OCI-LY7 (cell line): ENCODE results near the gene SOD3. TPM values are rescaled to one million over a fixed set of nuclear protein-coding genes. Genes with fewer than 3 reads are reported as not detected.

Experiments
- BruUV-seq: library from RNA; stranded (reverse); fragments of 400-500 nt; replicated peaks from 2 replicates; lab custom pipeline; 2021; lab: Mats Ljungman, UMichigan
- CTCF ChIA-PET: fragments of 300-600 bp; sonication (Branson Sonifier 250); formaldehyde crosslinking; loops from one replicate; lab custom pipeline; 2022; ENCODE audit warnings: antibody characterized with exemption; ENCODE audit not compliant: unreplicated experiment; lab: Charles Lee
- POLR2A ChIA-PET: fragments of 300-600 bp; sonication (Branson Sonifier 250); formaldehyde crosslinking; loops from one replicate; lab custom pipeline; 2022; ENCODE audit warnings: antibody characterized with exemption; lab: Charles Lee
- DNase-seq: peaks from one replicate; pipeline ENCODE4 v3.0.0-alpha.2; 2015; ENCODE audit warnings: low spot score
- H2AFZ ChIP-seq: fragments of 200-600 bp; sonication (generic), shearing (Covaris generic); 2 replicates; pipeline ENCODE4 v1.6.1; 2014; ENCODE audit warnings: mild to moderate bottlenecking, antibody characterized with exemption, low read length, moderate library complexity
- H3K27ac ChIP-seq: fragments of 200-600 bp; sonication (generic); 2 replicates; pipeline ENCODE4 v1.5.1; 2014; ENCODE audit warnings: mixed run types, low read depth, mild to moderate bottlenecking, moderate library complexity, low read length, inconsistent platforms; ENCODE audit not compliant: poor library complexity, severe bottlenecking
- H3K36me3 ChIP-seq: fragments of 200-600 bp; sonication (generic); 2 replicates; pipeline ENCODE4 v1.6.1; 2014; ENCODE audit warnings: mild to moderate bottlenecking, antibody characterized with exemption, low read length, moderate library complexity, mixed read lengths; ENCODE audit not compliant: insufficient read depth
- H3K4me1 ChIP-seq: fragments of 200-600 bp; sonication (generic); 2 replicates; pipeline ENCODE4 v1.5.1; 2014; ENCODE audit warnings: mild to moderate bottlenecking, low read length; ENCODE audit not compliant: insufficient read depth, poor library complexity, severe bottlenecking
- H3K4me2 ChIP-seq: fragments of 200-600 bp; sonication (generic); 2 replicates; pipeline ENCODE4 v1.6.1; 2014; ENCODE audit warnings: mild to moderate bottlenecking, low read length
- H3K4me3 ChIP-seq: fragments of 200-600 bp; sonication (generic); 2 replicates; pipeline ENCODE4 v1.5.1; 2014; ENCODE audit warnings: mild to moderate bottlenecking, low read depth, low read length; ENCODE audit not compliant: poor library complexity, severe bottlenecking
- H3K79me2 ChIP-seq: fragments of 200-600 bp; sonication (generic); 2 replicates; pipeline ENCODE4 v1.6.1; 2016; ENCODE audit warnings: low read depth, mild to moderate bottlenecking, low read length, moderate library complexity, mixed read lengths; ENCODE audit not compliant: insufficient read depth
- H3K9me2 ChIP-seq: fragments of 200-600 bp; sonication (generic); 2 replicates; pipeline ENCODE4 v1.6.1; 2016; ENCODE audit warnings: mild to moderate bottlenecking, low read length, mixed read lengths; ENCODE audit not compliant: insufficient read depth
- H3K9me3 ChIP-seq: fragments of 200-600 bp; sonication (generic); 2 replicates; pipeline ENCODE4 v1.6.1; 2014; ENCODE audit warnings: mild to moderate bottlenecking, mixed run types, low read length, mixed read lengths
- H4K20me1 ChIP-seq: fragments of 200-600 bp; sonication (generic); 2 replicates; pipeline ENCODE4 v1.6.1; 2014; ENCODE audit warnings: mild to moderate bottlenecking, antibody characterized with exemption, low read length, moderate library complexity, mixed read lengths; ENCODE audit not compliant: insufficient read depth
- CTCF ChIP-seq: fragments of 200-600 bp; sonication (generic); conservative IDR thresholded peaks from 2 replicates; pipeline ENCODE4 v1.5.1; 2014; ENCODE audit warnings: mild to moderate bottlenecking, antibody characterized with exemption, low read length, moderate library complexity, mixed read lengths
- EZH2phosphoT487 ChIP-seq: fragments of 200-600 bp; sonication (generic); IDR thresholded peaks from 2 replicates; pipeline ENCODE4 v1.6.1; 2018; ENCODE audit warnings: low read depth, borderline replicate concordance, mild to moderate bottlenecking, mixed run types, antibody characterized with exemption, low read length, moderate library complexity, mixed read lengths
- intact Hi-C: fragments of 100-400 bp; cut with micrococcal nuclease; formaldehyde crosslinking; loops from one replicate; pipeline ENCODE4 v1.10.0; 2022; ENCODE audit not compliant: unreplicated experiment
- total RNA-seq, 2 experiments: library from RNA; depleted of rRNA in 1 of 2; stranded (reverse); fragments of >200 nt in 1 of 2; shearing (Covaris generic) in 1 of 2; gene quantifications; 2 replicates each; pipeline ENCODE4 v1.2.3, GENCODE V29; 2014 to 2022

The SOD3 gene
- total RNA-seq, 2 experiments from 2014 or later: not detected

GRCh38 chr4:24770032-24770584 lies 25.3 kb upstream of the SOD3 start:
- no peaks in the 10 kb centered on the region for H3K4me1 ChIP-seq
- H3K9me3 ChIP-seq: no peaks in the 10 kb centered on the region
- H3K36me3 ChIP-seq: no peaks in the 10 kb centered on the region
- H3K9me2 ChIP-seq: no peaks in the 10 kb centered on the region
- intact Hi-C loops: no loop called here
- H2AFZ ChIP-seq: no peak overlapping the region
- ChIA-PET POLR2A (interaction anchor here (0.6 kb wide), 1 partner anchor 1814 kb away, joined by 3 read pairs; no protein-coding TSS in a partner anchor), CTCF (no interaction called here)
- TF ChIP-seq CTCF (no peak), EZH2phosphoT487 (no peak)
- DNase-seq: no peak
- BruUV-seq: no TSS peak
- no peak overlapping the region for H3K4me2 ChIP-seq
- H3K79me2 ChIP-seq: no peaks in the 10 kb centered on the region
- no peak overlapping the region for H3K4me3 ChIP-seq
- H3K27ac ChIP-seq: no peak overlapping the region
- H4K20me1 ChIP-seq: no peaks in the 10 kb centered on the region

GRCh38 chr4:24770667-24771066 lies 24.7 kb upstream of the SOD3 start:
- no peak overlapping the region for H3K4me3 ChIP-seq

More at GRCh38 chr4:24770667-24771066, 24.7 kb upstream of the SOD3 start:
- no peaks in the 10 kb centered on the region for H3K9me3 ChIP-seq
- TF ChIP-seq EZH2phosphoT487 (no peak), CTCF (no peak)
- no TSS peak for BruUV-seq
- CTCF ChIA-PET: no interaction called here
- POLR2A ChIA-PET: no interaction called here
- no peak for DNase-seq
- no peaks in the 10 kb centered on the region for H3K4me1 ChIP-seq
- intact Hi-C loops: no loop called here
- no peak overlapping the region for H3K27ac ChIP-seq
- no peaks in the 10 kb centered on the region for H3K79me2 ChIP-seq
- no peak overlapping the region for H3K4me2 ChIP-seq
- H3K9me2 ChIP-seq: no peaks in the 10 kb centered on the region
- H4K20me1 ChIP-seq: no peaks in the 10 kb centered on the region
- H3K36me3 ChIP-seq: no peaks in the 10 kb centered on the region
- no peak overlapping the region for H2AFZ ChIP-seq
